HG03565 (cell line): ENCODE measurements around the gene WDR76.
A peak's percentile ranks its signal among the peaks of the same experiment; 100 is the strongest.
"Not testable (repeated sequence)": the region's sequence is repeated elsewhere in the genome, so short reads cannot be mapped to it uniquely, and the experiment has no call there.

ENCODE experiments used
- ATAC-seq: cut with Tn5 transposase; IDR thresholded peaks from one replicate; pipeline ENCODE4 v1.9.1; 2021; ENCODE audit warnings: mild to moderate bottlenecking, moderate library complexity; ENCODE audit not compliant: unreplicated experiment

WDR76 gene

DNA sequence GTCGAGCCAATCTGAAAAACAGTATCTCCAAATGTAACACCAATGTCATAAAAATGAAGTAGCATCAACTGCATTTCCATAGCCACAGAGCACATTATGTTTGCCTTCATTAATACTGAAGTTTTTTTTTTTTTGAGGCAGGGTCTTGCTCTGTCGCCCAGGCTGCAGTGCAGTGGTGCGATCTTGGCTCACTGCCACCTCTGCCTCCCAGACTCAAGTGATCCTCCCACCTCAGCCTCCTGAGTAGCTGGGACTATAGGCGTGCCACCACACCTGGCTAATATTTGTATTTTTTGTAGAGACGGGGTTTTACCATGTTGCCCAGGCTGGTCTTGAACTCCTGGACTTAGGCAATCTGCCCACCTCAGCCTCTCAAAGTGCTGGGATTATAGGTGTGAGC, 11.7 kb upstream of the WDR76 start:
- not testable (repeated sequence) for ATAC-seq

- no peak for ATAC-seq
Observed at GRCh38 chr15:43821505-43821904, 5.3 kb upstream of the WDR76 start.

DNA sequence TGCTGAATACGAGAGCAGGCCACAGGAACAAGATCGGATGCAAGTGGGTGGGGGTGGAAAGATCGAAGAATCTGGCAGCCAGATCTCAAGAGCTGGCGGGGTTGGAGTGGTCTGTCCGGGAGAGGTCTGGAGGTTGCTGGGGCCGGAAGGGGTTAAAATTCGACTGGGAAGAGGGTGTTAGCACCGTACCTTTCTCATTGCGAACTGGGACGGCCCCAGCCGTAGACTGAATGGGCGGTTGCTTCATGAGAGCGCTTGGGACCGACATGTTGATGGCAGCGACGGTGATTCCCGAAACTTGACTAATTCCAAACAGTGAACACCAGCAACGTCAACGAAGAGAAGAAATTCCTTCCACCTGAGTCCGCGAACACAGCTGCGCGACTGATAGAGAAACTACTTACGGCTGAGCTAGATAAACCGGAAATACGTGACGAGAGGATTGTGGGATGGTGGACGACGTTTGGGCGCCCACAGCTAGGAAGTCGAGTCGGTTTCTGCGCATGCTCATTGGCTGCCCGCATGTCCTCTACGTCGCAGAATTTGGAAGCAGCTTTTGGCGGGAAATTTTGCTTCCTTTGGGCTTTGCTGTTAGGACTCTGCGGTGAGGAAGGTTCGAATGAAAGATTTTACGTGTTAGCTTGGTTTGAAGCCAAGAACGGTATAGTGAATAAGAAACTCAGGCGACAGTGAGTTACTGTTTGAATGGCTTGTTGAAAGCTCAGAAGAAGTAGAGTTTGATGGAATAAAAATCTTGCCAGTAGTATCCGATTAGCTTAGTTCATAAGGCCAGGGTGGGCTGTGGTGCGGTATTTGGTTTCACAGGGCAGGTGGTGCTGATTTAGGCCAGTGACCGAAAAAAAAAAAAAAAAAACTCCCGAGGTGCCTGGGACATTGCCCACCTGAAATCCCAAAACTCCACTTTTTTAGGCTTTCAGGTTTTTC, 2.2 kb upstream of the WDR76 start, which contains the start of gene MFAP1:
MFAP1 (minus strand) TSS at position 389 of the 945 bp plus-strand sequence; CDS start at position 268, 121 bp downstream.
- peak; percentile 60 for ATAC-seq

DNA sequence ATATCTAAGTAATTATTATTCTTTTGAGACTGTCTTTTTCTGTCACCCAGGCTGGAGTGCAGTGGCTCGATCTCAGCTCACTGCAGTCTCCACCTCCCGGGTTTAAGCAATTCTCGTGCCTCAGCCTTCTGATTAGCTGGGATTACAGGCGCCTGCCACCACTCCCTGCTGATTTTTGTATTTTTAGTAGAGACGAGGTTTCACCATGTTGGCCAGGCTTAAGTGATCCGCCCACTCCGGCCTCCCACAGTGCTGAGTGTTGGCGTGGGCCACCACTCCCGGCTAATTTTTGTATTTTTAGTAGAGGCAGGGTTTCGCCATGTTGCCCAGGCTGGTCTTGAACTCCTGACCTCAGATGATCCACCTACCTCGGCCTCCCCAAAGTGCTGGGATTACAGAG, 1.5 kb upstream of the WDR76 start:
- ATAC-seq: not testable (repeated sequence)

DNA sequence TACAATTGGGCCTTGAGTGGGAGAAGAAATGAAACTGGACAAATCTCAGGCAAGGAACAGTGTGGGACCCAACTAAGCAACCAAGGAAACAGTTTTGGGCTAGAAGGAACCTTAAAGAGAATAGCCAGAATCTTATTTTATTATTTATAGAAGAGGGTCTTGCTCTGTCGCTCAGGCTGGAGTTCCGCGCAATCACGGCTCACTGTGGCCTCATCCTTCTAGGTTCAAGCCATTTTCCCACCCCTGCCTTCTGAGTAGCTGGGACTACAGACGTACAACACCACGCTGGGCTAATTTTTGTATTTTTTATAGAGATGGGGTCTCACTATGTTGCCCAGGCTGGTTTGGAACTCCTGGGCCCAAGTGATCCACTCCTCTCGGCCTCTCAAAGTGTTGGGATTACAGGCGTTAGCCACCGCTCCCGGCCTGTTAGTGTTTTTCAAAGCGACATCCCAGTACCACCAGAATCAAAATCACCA, 734 bp upstream of the WDR76 start:
- no peak for ATAC-seq

DNA sequence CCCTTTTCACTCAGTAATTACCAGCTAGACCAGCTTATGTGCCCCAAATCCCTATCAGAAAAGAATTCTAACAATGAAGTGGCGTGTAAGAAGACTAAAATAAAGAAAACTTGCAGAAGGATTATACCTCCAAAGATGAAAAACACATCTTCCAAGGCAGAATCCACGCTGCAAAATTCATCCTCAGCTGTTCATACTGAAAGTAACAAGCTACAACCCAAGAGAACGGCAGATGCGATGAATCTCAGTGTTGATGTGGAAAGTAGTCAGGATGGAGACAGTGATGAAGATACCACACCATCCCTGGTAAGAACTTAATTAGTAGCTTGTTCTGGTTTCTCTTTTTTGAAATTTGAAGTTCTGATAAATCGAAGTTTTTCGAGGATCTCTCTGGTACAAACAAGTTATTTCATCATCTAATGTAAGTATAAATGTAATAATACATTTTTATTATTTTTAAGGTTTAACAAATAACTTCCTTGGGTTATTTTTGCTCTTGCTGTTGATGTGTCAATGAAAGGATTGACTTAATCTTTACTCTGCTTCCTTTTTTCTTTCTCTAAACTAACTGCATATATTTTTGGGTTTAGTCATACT, 1.4 kb downstream of the WDR76 start:
- no peak for ATAC-seq

GRCh38 chr15:43829951-43830540, 3.2 kb downstream of the WDR76 start:
- not testable (repeated sequence) for ATAC-seq

DNA sequence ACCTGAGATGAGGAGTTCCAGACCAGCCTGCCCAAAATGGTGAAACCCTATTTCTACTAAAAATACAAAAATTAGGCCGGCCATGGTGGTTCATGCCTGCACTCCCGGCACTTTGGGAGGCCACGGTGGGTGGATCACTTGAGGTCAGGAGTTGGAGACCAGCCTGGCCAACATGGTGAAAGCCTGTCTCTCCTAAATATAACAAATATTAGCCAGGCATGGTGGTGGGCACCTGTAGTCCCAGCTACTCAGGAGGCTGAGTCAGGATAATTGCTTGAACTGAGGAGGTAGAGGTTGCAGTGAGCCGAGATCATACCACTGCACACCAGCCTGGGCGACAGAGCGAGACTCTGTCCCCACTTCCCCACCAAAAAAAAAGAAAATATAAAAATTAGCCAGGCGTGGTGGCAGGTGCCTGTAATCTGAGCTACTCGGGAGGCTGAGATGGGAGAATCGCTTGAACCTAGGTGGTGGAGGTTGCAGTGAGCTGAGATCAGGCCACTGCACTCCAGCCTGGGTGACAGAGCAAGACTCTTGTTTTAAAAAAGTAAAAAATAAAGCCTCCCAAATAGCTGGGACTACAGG, 4.0 kb downstream of the WDR76 start:
- ATAC-seq: not testable (repeated sequence)

- not testable (repeated sequence) for ATAC-seq
Observed at GRCh38 chr15:43831519-43832052, 4.8 kb downstream of the WDR76 start.

DNA sequence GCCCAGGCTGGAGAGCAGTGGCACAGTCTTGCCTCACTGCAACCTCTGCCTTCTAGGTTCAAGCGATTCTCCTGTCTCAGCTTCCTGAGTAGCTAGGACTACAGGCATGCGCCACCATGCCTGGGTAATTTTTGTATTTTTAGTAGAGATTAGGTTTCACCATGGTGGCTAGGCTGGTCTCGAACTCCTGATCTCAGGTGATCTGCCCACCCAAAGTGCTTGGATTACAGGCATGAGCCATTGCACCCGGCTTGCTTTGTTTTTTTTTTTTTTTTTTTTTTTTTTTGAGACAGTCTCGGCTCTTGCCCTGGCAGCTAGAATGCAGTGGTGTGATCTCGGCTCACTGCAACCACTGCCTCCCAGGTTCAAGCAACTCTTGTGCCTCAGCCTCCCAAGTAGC, 5.7 kb downstream of the WDR76 start:
- ATAC-seq: not testable (repeated sequence)

- no peak for ATAC-seq
Observed at GRCh38 chr15:43845421-43845820, 18.6 kb downstream of the WDR76 start.

DNA sequence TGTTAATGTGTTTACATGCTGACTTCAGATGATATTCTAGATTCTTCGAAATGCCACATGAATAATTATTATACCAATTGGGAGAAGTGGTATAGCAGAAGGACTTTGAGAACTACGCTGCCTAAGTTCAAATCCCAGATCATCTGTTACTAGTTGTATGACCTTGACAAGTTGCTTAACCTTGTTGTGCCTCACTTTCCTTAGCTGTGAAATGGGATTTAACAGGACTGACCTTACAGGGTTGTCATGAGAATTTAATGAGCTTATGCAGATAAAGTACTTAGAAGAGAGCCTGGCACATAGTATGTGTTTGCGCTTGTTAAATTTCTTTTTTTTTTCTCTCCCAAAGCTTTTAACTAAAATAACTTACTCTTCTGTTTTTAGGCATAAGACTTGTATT, 24.4 kb downstream of the WDR76 start:
- ATAC-seq: no peak

DNA sequence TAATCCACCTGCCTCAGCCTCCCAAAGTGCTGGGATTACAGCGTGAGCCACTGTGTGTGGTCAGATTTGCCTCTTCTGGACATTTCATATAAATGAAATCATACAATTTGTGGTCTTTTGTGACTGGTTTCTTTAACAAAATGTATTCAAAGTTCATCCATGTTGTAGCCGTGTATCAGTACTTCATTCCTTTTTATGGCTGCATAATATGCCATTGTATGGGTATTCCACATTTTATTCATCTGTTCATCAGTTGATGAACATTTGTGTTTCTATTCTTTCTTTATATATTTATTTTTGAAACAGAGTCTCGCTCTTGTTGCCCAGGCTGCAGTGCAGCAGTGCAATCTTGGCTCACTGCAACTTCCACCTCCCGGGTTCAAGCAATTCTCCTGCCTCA, 25.8 kb downstream of the WDR76 start:
- ATAC-seq: no peak

- no peak for ATAC-seq
Observed at GRCh38 chr15:43854801-43855200, 28.0 kb downstream of the WDR76 start.

GRCh38 chr15:43859546-43859945, 32.7 kb downstream of the WDR76 start:
- no peak for ATAC-seq

GRCh38 chr15:43866636-43867035, 39.8 kb downstream of the WDR76 start:
- ATAC-seq: not testable (repeated sequence)

GRCh38 chr15:43867096-43867495, 40.3 kb downstream of the WDR76 start:
- ATAC-seq: no peak

DNA sequence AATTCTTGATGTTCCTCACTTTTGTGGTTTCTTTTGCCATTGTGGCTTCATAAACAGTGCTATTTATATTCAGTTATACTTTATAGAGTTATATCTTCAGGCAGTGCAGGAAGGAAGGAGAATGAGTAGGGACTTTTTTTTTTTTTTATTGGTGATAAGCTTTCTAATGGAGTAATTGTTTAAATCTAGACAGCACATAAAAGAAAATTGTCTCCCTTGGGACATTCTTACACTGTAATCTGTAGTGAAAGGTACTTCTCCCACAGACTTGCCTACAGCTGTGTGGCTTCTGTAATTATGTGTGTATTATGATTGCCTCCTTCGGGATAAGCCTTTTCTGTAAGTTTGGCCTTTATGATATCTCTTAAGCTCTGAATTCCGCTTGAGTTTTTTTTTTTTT, 41.6 kb downstream of the WDR76 start:
- no peak for ATAC-seq

DNA sequence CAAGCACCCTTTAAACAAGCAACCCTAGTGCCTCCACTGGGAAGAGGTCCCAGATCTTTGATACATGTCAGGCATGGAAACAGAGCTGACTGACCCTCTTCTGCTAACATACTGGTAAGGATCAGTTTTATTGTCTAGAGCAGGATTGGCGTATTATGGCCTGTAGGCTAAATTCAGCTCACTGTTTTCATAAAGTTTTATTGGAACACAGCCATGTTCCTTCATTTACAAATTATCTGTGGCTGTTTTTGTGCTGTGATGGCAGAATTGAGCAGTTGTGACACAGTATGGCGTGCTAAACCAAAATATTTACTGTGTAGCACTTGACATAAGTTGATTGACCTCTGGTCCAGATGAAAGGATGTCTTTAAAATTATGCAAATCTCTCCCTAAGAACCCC, 45.0 kb downstream of the WDR76 start:
- ATAC-seq: no peak

DNA sequence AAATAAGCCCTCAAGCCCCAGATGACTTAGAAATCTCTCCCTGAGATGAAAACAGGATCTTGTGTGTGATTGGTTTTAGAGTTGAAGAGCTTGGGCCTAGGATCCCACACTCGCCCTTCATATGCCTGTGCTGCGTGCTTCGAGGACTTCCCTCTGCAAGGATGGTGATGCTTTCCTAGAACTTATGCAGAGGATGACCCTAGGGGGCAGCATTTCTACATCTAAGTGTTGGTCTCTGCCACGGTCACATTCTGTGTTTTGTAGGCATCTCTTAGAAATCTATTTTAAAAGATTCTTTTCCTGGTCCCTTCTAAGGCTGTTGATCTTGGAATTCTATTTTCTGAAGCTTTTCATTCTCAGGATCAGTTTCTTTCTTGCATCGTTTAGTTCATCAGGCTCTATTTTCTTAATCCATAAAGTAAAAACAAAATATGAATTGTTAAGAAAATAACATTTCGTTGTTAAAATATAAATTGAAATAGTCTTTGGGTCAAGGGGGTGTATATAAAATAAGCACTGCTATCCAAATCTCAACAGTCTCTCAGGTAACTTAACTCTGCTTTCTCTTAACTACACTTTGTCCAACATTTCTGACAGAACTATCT, 45.7 kb downstream of the WDR76 start:
- no peak for ATAC-seq

DNA sequence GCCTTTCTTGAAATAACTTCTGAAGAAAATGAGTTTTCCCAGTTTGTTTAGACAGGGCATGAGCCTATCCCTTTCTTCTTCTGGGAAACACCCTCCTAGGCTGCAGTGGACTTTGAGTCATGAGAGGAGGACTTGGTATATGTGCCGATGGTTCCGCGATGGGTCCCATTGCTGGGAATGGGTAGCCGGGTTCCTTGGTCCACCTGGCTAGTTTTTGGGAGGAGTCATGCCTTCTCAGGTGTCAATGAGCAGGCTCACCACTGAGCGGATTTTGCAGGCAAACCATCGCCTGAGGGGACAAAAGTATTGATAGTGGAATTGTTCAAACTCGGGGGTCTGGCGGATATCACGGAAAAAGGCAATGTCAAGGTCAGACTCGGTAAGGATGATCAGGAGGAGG, 46.8 kb downstream of the WDR76 start:
- no peak for ATAC-seq
